Muscle layer of colon (tissue), 2 donors: ENCODE data around the gene LARP4B.

ENCODE experiments used
- H3K27ac ChIP-seq: one replicate; pipeline ENCODE4 v1.7.0; 2013; ENCODE audit warnings: low read depth, mild to moderate bottlenecking, low read length, moderate library complexity
- H3K27me3 ChIP-seq, 2 donors: one replicate each; pipeline ENCODE4 v1.7.0; 2013; ENCODE audit warnings: low read length in 2 of 2, mild to moderate bottlenecking in 2 of 2; ENCODE audit not compliant: insufficient read depth in 2 of 2, control insufficient read depth in 1 of 2
- H3K36me3 ChIP-seq: one replicate; pipeline ENCODE4 v1.7.0; 2013; ENCODE audit warnings: mild to moderate bottlenecking, low read length; ENCODE audit not compliant: insufficient read depth
- H3K4me1 ChIP-seq: one replicate; pipeline ENCODE4 v1.7.0; 2013; ENCODE audit warnings: mild to moderate bottlenecking, low read length; ENCODE audit not compliant: insufficient read depth
- H3K4me3 ChIP-seq, 2 donors: one replicate each; pipeline ENCODE4 v1.7.0; 2013; ENCODE audit warnings: low read length in 2 of 2, low read depth in 1 of 2, mild to moderate bottlenecking in 1 of 2, moderate library complexity in 1 of 2
- H3K9ac ChIP-seq: one replicate; pipeline ENCODE4 v1.7.0; 2013; ENCODE audit warnings: low read length
- H3K9me3 ChIP-seq: one replicate; pipeline ENCODE4 v1.7.0; 2013; ENCODE audit warnings: mild to moderate bottlenecking, low read length
- donor health status: abdominal sarcoma.
- donor health status: Adenocarcinoma of cecum.

LARP4B gene

GRCh38 chr10:920450-920849 is 11.1 kb downstream of the LARP4B start:
- Histone ChIP-seq H3K4me1 (peaks cover 17% of the 10 kb centered on the region), H3K27ac (no peak overlapping the region), H3K27me3 (no peaks in the 10 kb centered on the region), H3K9me3 (no peaks in the 10 kb centered on the region), H3K9ac (no peak overlapping the region), H3K36me3 (peaks cover 4% of the 10 kb centered on the region), H3K4me3 (no peak overlapping the region)

- H3K4me3 ChIP-seq: no peak overlapping the region
- H3K36me3 ChIP-seq: peaks cover 2% of the 10 kb centered on the region
- no peak overlapping the region for H3K9ac ChIP-seq
- H3K4me1 ChIP-seq: peaks cover 17% of the 10 kb centered on the region
- no peaks in the 10 kb centered on the region for H3K9me3 ChIP-seq
- no peaks in the 10 kb centered on the region for H3K27me3 ChIP-seq
- H3K27ac ChIP-seq: no peak overlapping the region
Observed at GRCh38 chr10:919481-919880, 12.0 kb downstream of the LARP4B start.

GRCh38 chr10:917999-918398 is 13.5 kb downstream of the LARP4B start:
- H3K27ac ChIP-seq: no peak overlapping the region

GRCh38 chr10:917416-917720 is 14.1 kb downstream of the LARP4B start:
- Histone ChIP-seq H3K9ac (no peak overlapping the region), H3K36me3 (no peaks in the 10 kb centered on the region), H3K4me1 (peaks cover 17% of the 10 kb centered on the region), H3K27ac (no peak overlapping the region), H3K9me3 (no peaks in the 10 kb centered on the region), H3K27me3 (no peaks in the 10 kb centered on the region), H3K4me3 (no peak overlapping the region)

More at GRCh38 chr10:917999-918398, 13.5 kb downstream of the LARP4B start:
- H3K36me3 ChIP-seq: no peaks in the 10 kb centered on the region
- H3K27me3 ChIP-seq: no peaks in the 10 kb centered on the region
- H3K4me3 ChIP-seq: no peak overlapping the region
- H3K9ac ChIP-seq: no peak overlapping the region
- peaks cover 17% of the 10 kb centered on the region for H3K4me1 ChIP-seq
- no peaks in the 10 kb centered on the region for H3K9me3 ChIP-seq

GRCh38 chr10:916716-917415 is 14.6 kb downstream of the LARP4B start:
- Histone ChIP-seq H3K9me3 (no peaks in the 10 kb centered on the region), H3K9ac (no peak overlapping the region), H3K27me3 (no peaks in the 10 kb centered on the region), H3K4me3 (no peak overlapping the region), H3K36me3 (no peaks in the 10 kb centered on the region), H3K27ac (no peak overlapping the region), H3K4me1 (peaks cover 14% of the 10 kb centered on the region)

- Histone ChIP-seq H3K9ac (no peak overlapping the region), H3K27ac (no peak overlapping the region), H3K4me3 (no peak overlapping the region), H3K9me3 (no peaks in the 10 kb centered on the region), H3K36me3 (no peaks in the 10 kb centered on the region), H3K4me1 (peaks cover 12% of the 10 kb centered on the region), H3K27me3 (no peaks in the 10 kb centered on the region)
Observed at GRCh38 chr10:909831-910230, 21.7 kb downstream of the LARP4B start.

- no peaks in the 10 kb centered on the region for H3K9me3 ChIP-seq
- H3K27me3 ChIP-seq: no peaks in the 10 kb centered on the region
- H3K9ac ChIP-seq: no peak overlapping the region
- H3K4me1 ChIP-seq: peaks cover 12% of the 10 kb centered on the region
- H3K27ac ChIP-seq: no peak overlapping the region
- no peak overlapping the region for H3K4me3 ChIP-seq
- no peaks in the 10 kb centered on the region for H3K36me3 ChIP-seq
Observed at GRCh38 chr10:905972-906371, 25.5 kb downstream of the LARP4B start.

- Histone ChIP-seq H3K27me3 (no peaks in the 10 kb centered on the region), H3K9me3 (no peaks in the 10 kb centered on the region), H3K36me3 (no peaks in the 10 kb centered on the region), H3K9ac (no peak overlapping the region), H3K27ac (no peak overlapping the region), H3K4me3 (no peak overlapping the region), H3K4me1 (peaks cover 8% of the 10 kb centered on the region)
Observed at GRCh38 chr10:905503-905902, 26.0 kb downstream of the LARP4B start.

GRCh38 chr10:904403-904802 is 27.1 kb downstream of the LARP4B start:
- no peak overlapping the region for H3K27ac ChIP-seq
- no peaks in the 10 kb centered on the region for H3K9me3 ChIP-seq
- H3K27me3 ChIP-seq: no peaks in the 10 kb centered on the region
- H3K4me1 ChIP-seq: no peaks in the 10 kb centered on the region
- H3K9ac ChIP-seq: no peak overlapping the region
- no peak overlapping the region for H3K4me3 ChIP-seq
- no peaks in the 10 kb centered on the region for H3K36me3 ChIP-seq

- H3K36me3 ChIP-seq: no peaks in the 10 kb centered on the region
- H3K27ac ChIP-seq: no peak overlapping the region
- no peaks in the 10 kb centered on the region for H3K4me1 ChIP-seq
- H3K4me3 ChIP-seq: no peak overlapping the region
- no peak overlapping the region for H3K9ac ChIP-seq
- no peaks in the 10 kb centered on the region for H3K27me3 ChIP-seq
- no peaks in the 10 kb centered on the region for H3K9me3 ChIP-seq
Observed at GRCh38 chr10:898141-898540, 33.4 kb downstream of the LARP4B start.

- Histone ChIP-seq H3K36me3 (no peaks in the 10 kb centered on the region), H3K27ac (no peak overlapping the region), H3K9me3 (no peaks in the 10 kb centered on the region), H3K27me3 (no peaks in the 10 kb centered on the region), H3K4me1 (no peaks in the 10 kb centered on the region), H3K4me3 (no peak overlapping the region), H3K9ac (no peak overlapping the region)
Observed at GRCh38 chr10:896982-897381, 34.5 kb downstream of the LARP4B start.

GRCh38 chr10:895324-895723 is 36.2 kb downstream of the LARP4B start:
- no peak overlapping the region for H3K9ac ChIP-seq
- H3K9me3 ChIP-seq: no peaks in the 10 kb centered on the region
- no peak overlapping the region for H3K4me3 ChIP-seq
- H3K27ac ChIP-seq: no peak overlapping the region
- no peaks in the 10 kb centered on the region for H3K4me1 ChIP-seq
- no peaks in the 10 kb centered on the region for H3K36me3 ChIP-seq
- no peaks in the 10 kb centered on the region for H3K27me3 ChIP-seq
